GM12878 (cell line): ENCODE results near the gene RAB30. TPM values are rescaled to one million over a fixed set of nuclear protein-coding genes. Genes with fewer than 3 reads are reported as not detected.

Experiments
- ATF7 ChIP-seq: fragments of 450-650 bp; IDR thresholded peaks from 2 replicates; pipeline ENCODE4 v1.6.1; 2016; ENCODE audit warnings: low read depth, mild to moderate bottlenecking
- BMI1 ChIP-seq: fragments of 450-650 bp; IDR thresholded peaks from 2 replicates; pipeline ENCODE4 v1.6.1; 2016; ENCODE audit warnings: mild to moderate bottlenecking, moderate library complexity, borderline replicate concordance
- CHD4 ChIP-seq: fragments of 200-600 bp; sonication (generic); IDR thresholded peaks from 2 replicates; pipeline ENCODE4 v1.6.1; 2016; ENCODE audit warnings: mild to moderate bottlenecking
- EGR1 ChIP-seq, 2 experiments: IDR thresholded peaks; 1 replicate in 1 of 2; 2 replicates in 1 of 2; pipeline ENCODE4 v1.6.1; 2011 to 2012; ENCODE audit warnings: low read depth in 2 of 2, low read length in 2 of 2, borderline replicate concordance in 1 of 2, mild to moderate bottlenecking in 1 of 2, moderate library complexity in 1 of 2
- ETV6 ChIP-seq, 2 experiments: fragments of 450-650 bp in 1 of 2; IDR thresholded peaks in 1 of 2; conservative IDR thresholded peaks in 1 of 2; 2 replicates each; pipeline ENCODE4 v1.6.1; 2014; ENCODE audit warnings: antibody characterized with exemption in 1 of 2, borderline replicate concordance in 1 of 2, low read depth in 1 of 2, mild to moderate bottlenecking in 1 of 2, moderate library complexity in 1 of 2
- IKZF1 ChIP-seq: fragments of 450-650 bp; conservative IDR thresholded peaks from 2 replicates; pipeline ENCODE4 v1.6.1; 2017; ENCODE audit warnings: antibody characterized with exemption, mild to moderate bottlenecking
- IKZF2 ChIP-seq, 2 experiments: fragments of 450-650 bp; IDR thresholded peaks; 2 replicates each; pipeline ENCODE4 v1.6.1; 2017; ENCODE audit warnings: mild to moderate bottlenecking in 2 of 2, moderate library complexity in 2 of 2
- IRF3 ChIP-seq: fragments of 450-650 bp; IDR thresholded peaks from 2 replicates; pipeline ENCODE4 v1.6.1; 2014; ENCODE audit warnings: mild to moderate bottlenecking
- MTA3 ChIP-seq: IDR thresholded peaks from 2 replicates; pipeline ENCODE4 v1.6.1; 2012; ENCODE audit warnings: low read length, inconsistent platforms, borderline replicate concordance
- MXI1 ChIP-seq: fragments of 150-350 bp; IDR thresholded peaks from 2 replicates; pipeline ENCODE4 v1.6.1; 2011; ENCODE audit warnings: low read depth, mild to moderate bottlenecking, inconsistent platforms, low read length, improper control_type of control experiment
- MYB ChIP-seq: fragments of 150-350 bp; IDR thresholded peaks from 2 replicates; pipeline ENCODE4 v1.6.1; 2014; ENCODE audit warnings: mild to moderate bottlenecking, low read depth, low read length, borderline replicate concordance
- NFXL1 ChIP-seq: fragments of 450-650 bp; IDR thresholded peaks from 2 replicates; pipeline ENCODE4 v1.6.1; 2017; ENCODE audit warnings: antibody characterized with exemption, mild to moderate bottlenecking, borderline replicate concordance
- NR2C2 ChIP-seq: IDR thresholded peaks from 2 replicates; pipeline ENCODE4 v1.6.1; 2011; ENCODE audit warnings: borderline replicate concordance, low read depth; ENCODE audit not compliant: control insufficient read depth, insufficient read length
- NR2F1 ChIP-seq: fragments of 450-650 bp; conservative IDR thresholded peaks from 2 replicates; pipeline ENCODE4 v1.6.1; 2017; ENCODE audit warnings: mild to moderate bottlenecking
- PAX5 ChIP-seq: IDR thresholded peaks from 2 replicates; pipeline ENCODE4 v1.6.1; 2011; ENCODE audit warnings: low read depth, low read length, borderline replicate concordance
- RELB ChIP-seq: fragments of 450-650 bp; IDR thresholded peaks from 2 replicates; pipeline ENCODE4 v1.6.1; 2017; ENCODE audit warnings: low read depth, mild to moderate bottlenecking, moderate library complexity
- RUNX3 ChIP-seq: IDR thresholded peaks from 2 replicates; pipeline ENCODE4 v1.6.1; 2012; ENCODE audit warnings: low read length, inconsistent platforms
- SIX5 ChIP-seq: IDR thresholded peaks from 2 replicates; pipeline ENCODE4 v1.6.1; 2011; ENCODE audit warnings: mild to moderate bottlenecking, low read depth, low read length, moderate library complexity; ENCODE audit not compliant: severe bottlenecking
- STAT3 ChIP-seq: IDR thresholded peaks from 2 replicates; pipeline ENCODE4 v1.6.1; 2011; ENCODE audit warnings: low read depth, low read length, improper control_type of control experiment
- TAF1 ChIP-seq: IDR thresholded peaks from 2 replicates; pipeline ENCODE4 v1.6.1; 2011; ENCODE audit warnings: mild to moderate bottlenecking, low read depth, low read length, borderline replicate concordance
- ZNF24 ChIP-seq: fragments of 450-650 bp; IDR thresholded peaks from 2 replicates; pipeline ENCODE4 v1.6.1; 2017; ENCODE audit warnings: antibody characterized with exemption, mild to moderate bottlenecking
- ZNF384 ChIP-seq: IDR thresholded peaks from 2 replicates; pipeline ENCODE4 v1.6.1; 2012; ENCODE audit warnings: low read depth, mild to moderate bottlenecking, low read length, improper control_type of control experiment, borderline replicate concordance
- ZSCAN29 ChIP-seq: fragments of 450-650 bp; IDR thresholded peaks from 2 replicates; pipeline ENCODE4 v1.6.1; 2017; ENCODE audit warnings: mild to moderate bottlenecking, moderate library complexity
- polyA plus RNA-seq, 11 experiments: library from polyadenylated mRNA; depleted of rRNA in 4 of 11; unstranded in 6 of 11; stranded (reverse) in 5 of 11; fragments of >200 nt; fragmentation: Nextera tagmentation in 4 of 11; fragmentation: Illumina TruSeq in 1 of 11; extraction: Ambion mirVana in 4 of 11; extraction: Trizol in 1 of 11; gene quantifications; 1 replicate in 1 of 11; 2 replicates in 10 of 11; pipeline versions ENCODE4 v1.2.1 to v1.2.3, GENCODE V29; 2011 to 2016; ENCODE audit warnings: inconsistent platforms in 2 of 11, missing spikeins in 2 of 11, low read depth in 1 of 11
- total RNA-seq, 4 experiments: library from RNA; depleted of rRNA in 3 of 4; stranded (reverse); fragments of >200 nt in 3 of 4; fragmentation: Illumina TruSeq in 1 of 4; extraction: Trizol in 1 of 4; gene quantifications; 2 replicates each; pipeline versions ENCODE4 v1.2.1 to v1.2.3, GENCODE V29; 2013 to 2021
- TF ChIP-seq, protein P1 (sequence below), 3 experiments: IDR thresholded peaks in 2 of 3; conservative IDR thresholded peaks in 1 of 3; 2 replicates each; pipeline ENCODE4 v1.5.1; 2011; ENCODE audit warnings: low read depth in 3 of 3, low read length in 3 of 3, mild to moderate bottlenecking in 3 of 3, control low read depth in 2 of 3, moderate library complexity in 2 of 3, inconsistent platforms in 1 of 3, mixed read lengths in 1 of 3; ENCODE audit not compliant: control insufficient read depth in 2 of 3, insufficient read depth in 1 of 3; ENCODE audit errors: extremely low read depth in 1 of 3

Gene RAB30
- total and polyA plus RNA-seq, 10 of the 15 experiments (the other 5 are each of a cell fraction or from before 2014, with no cell fraction given) = 9.8 to 26.7 (median 19.2) TPM

- TF ChIP-seq, protein P1, sequence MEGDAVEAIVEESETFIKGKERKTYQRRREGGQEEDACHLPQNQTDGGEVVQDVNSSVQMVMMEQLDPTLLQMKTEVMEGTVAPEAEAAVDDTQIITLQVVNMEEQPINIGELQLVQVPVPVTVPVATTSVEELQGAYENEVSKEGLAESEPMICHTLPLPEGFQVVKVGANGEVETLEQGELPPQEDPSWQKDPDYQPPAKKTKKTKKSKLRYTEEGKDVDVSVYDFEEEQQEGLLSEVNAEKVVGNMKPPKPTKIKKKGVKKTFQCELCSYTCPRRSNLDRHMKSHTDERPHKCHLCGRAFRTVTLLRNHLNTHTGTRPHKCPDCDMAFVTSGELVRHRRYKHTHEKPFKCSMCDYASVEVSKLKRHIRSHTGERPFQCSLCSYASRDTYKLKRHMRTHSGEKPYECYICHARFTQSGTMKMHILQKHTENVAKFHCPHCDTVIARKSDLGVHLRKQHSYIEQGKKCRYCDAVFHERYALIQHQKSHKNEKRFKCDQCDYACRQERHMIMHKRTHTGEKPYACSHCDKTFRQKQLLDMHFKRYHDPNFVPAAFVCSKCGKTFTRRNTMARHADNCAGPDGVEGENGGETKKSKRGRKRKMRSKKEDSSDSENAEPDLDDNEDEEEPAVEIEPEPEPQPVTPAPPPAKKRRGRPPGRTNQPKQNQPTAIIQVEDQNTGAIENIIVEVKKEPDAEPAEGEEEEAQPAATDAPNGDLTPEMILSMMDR (IDR thresholded peaks at IDR 0.05 in 2 of 3, conservative IDR thresholded peaks at IDR 0.05 in 1 of 3; ENCODE audit: control insufficient read depth in 2 of 3, extremely low read depth in 1 of 3, insufficient read depth in 1 of 3, low read depth in 3 of 3, low read length in 3 of 3) = no peak
- no peak for TF ChIP-seq MYB
- peak in 1 of 2 experiments; percentile 80; a peak in 2 of 4 replicates for TF ChIP-seq ETV6 (conservative IDR thresholded peaks at IDR 0.05 in 1 of 2, IDR thresholded peaks at IDR 0.05 in 1 of 2; ENCODE audit: borderline replicate concordance in 1 of 2, low read depth in 1 of 2)
- no peak for TF ChIP-seq SIX5
- TF ChIP-seq MTA3 = no peak
- no peak for TF ChIP-seq ATF7
- TF ChIP-seq CHD4 = no peak
- no peak for TF ChIP-seq ZNF384
- peak; percentile 85 for TF ChIP-seq RUNX3
- no peak for TF ChIP-seq MXI1
- TF ChIP-seq IRF3 = no peak
- TF ChIP-seq PAX5 = no peak
- TF ChIP-seq IKZF2 (IDR thresholded peaks at IDR 0.05) = peak; percentile 54 to 68; a peak in 2 of 4 replicates
- TF ChIP-seq BMI1 = no peak
- TF ChIP-seq ZNF24 = peak; percentile 76; the same call in 1 of the 2 replicates
- no peak for TF ChIP-seq TAF1
- peak; percentile 35; the same call in 1 of the 2 replicates for TF ChIP-seq RELB
- TF ChIP-seq NR2C2 = no peak
- TF ChIP-seq STAT3 = no peak
- TF ChIP-seq NR2F1 = peak; percentile 70
- TF ChIP-seq NFXL1 = no peak
- no peak for TF ChIP-seq EGR1 (IDR thresholded peaks at IDR 0.05; ENCODE audit: borderline replicate concordance in 1 of 2, low read depth in 2 of 2, low read length in 2 of 2)
- peak; percentile 84 for TF ChIP-seq IKZF1
- TF ChIP-seq ZSCAN29 = no peak
These were observed 75.8 kb downstream of the RAB30 start (continued) for GRCh38 chr11:82995754-82996398.
